CD14-positive monocyte (primary cell): ENCODE measurements around the gene PLCB2. TPM values are rescaled to one million over a fixed set of nuclear protein-coding genes. Genes with fewer than 3 reads are reported as not detected.

ENCODE experiments used
- DNase-seq, 3 donors: peaks; one replicate each; pipeline ENCODE4 v3.0.0-alpha.2; 2011 to 2022
- H2AFZ ChIP-seq: 2 replicates; pipeline ENCODE4 v1.6.0; 2012; ENCODE audit warnings: mild to moderate bottlenecking, low read depth, low read length, inconsistent platforms; ENCODE audit not compliant: insufficient read depth, poor library complexity, severe bottlenecking
- H3K27ac ChIP-seq, 2 donors: 1 replicate in 1 of 2; 2 replicates in 1 of 2; pipeline ENCODE4 v1.5.1; 2012 to 2013; ENCODE audit warnings: low read length in 2 of 2, control low read depth in 1 of 2, inconsistent platforms in 1 of 2, low read depth in 1 of 2, mild to moderate bottlenecking in 1 of 2
- H3K27me3 ChIP-seq, 2 donors: one replicate each; pipeline versions ENCODE4 v1.6.0 to v1.6.1; 2011 to 2013; ENCODE audit warnings: low read length in 2 of 2; ENCODE audit not compliant: control insufficient read depth in 2 of 2, insufficient read depth in 2 of 2
- H3K36me3 ChIP-seq, 2 donors: replicated peaks in 1 of 2; 1 replicate in 1 of 2; 2 replicates in 1 of 2; pipeline versions ENCODE4 v1.5.1 to v1.6.1; 2012 to 2013; ENCODE audit warnings: low read length in 2 of 2, control low read depth in 1 of 2, inconsistent platforms in 1 of 2, mild to moderate bottlenecking in 1 of 2; ENCODE audit not compliant: insufficient read depth in 2 of 2, control insufficient read depth in 1 of 2
- H3K4me1 ChIP-seq, 2 donors: 1 replicate in 1 of 2; 2 replicates in 1 of 2; pipeline versions ENCODE4 v1.5.1 to v1.6.1; 2012 to 2013; ENCODE audit warnings: low read length in 2 of 2, control low read depth in 1 of 2, inconsistent platforms in 1 of 2, mild to moderate bottlenecking in 1 of 2, moderate library complexity in 1 of 2; ENCODE audit not compliant: insufficient read depth in 2 of 2, control insufficient read depth in 1 of 2
- H3K4me2 ChIP-seq: replicated peaks from 2 replicates; pipeline ENCODE3; 2012; ENCODE audit warnings: low read length, moderate library complexity, mild to moderate bottlenecking; ENCODE audit not compliant: poor library complexity, severe bottlenecking; ENCODE audit errors: extremely low read depth
- H3K4me3 ChIP-seq, 3 experiments: fragments of 200-600 bp in 1 of 3; sonication (generic) in 1 of 3; replicated peaks in 1 of 3; 1 replicate in 2 of 3; 2 replicates in 1 of 3; pipeline ENCODE4 v1.5.1; 2011 to 2013; ENCODE audit warnings: low read length in 3 of 3, mild to moderate bottlenecking in 3 of 3, control low read depth in 2 of 3, low read depth in 2 of 3, inconsistent platforms in 1 of 3, moderate library complexity in 1 of 3
- H3K79me2 ChIP-seq: 2 replicates; pipeline ENCODE4 v1.6.0; 2012; ENCODE audit warnings: mild to moderate bottlenecking, control low read depth, inconsistent platforms, low read length, moderate library complexity; ENCODE audit not compliant: insufficient read depth
- H3K9ac ChIP-seq: 2 replicates; pipeline ENCODE4 v1.6.0; 2017; ENCODE audit warnings: low read length, mild to moderate bottlenecking; ENCODE audit not compliant: insufficient read depth, poor library complexity, severe bottlenecking
- H3K9me3 ChIP-seq, 2 donors: replicated peaks in 1 of 2; 1 replicate in 1 of 2; 2 replicates in 1 of 2; pipeline versions ENCODE4 v1.5.1 to v1.6.1; 2012 to 2013; ENCODE audit warnings: low read length in 2 of 2, control low read depth in 1 of 2; ENCODE audit not compliant: control insufficient read depth in 1 of 2, insufficient read depth in 1 of 2
- H4K20me1 ChIP-seq: 2 replicates; pipeline ENCODE4 v1.6.0; 2012; ENCODE audit warnings: mild to moderate bottlenecking, low read length, control low read depth, moderate library complexity; ENCODE audit not compliant: insufficient read depth
- H3K27ac Mint-ChIP-seq, 7 donors: one replicate each; pipeline ENCODE4 v1.8.0; 2020; ENCODE audit warnings: mild to moderate bottlenecking in 7 of 7, mixed read lengths in 7 of 7, moderate library complexity in 6 of 7, inconsistent platforms in 2 of 7
- H3K27me3 Mint-ChIP-seq, 3 donors: one replicate each; pipeline ENCODE4 v1.8.0; 2021 to 2022; ENCODE audit warnings: low read depth in 3 of 3, mild to moderate bottlenecking in 3 of 3, mixed read lengths in 3 of 3, moderate library complexity in 3 of 3, inconsistent platforms in 1 of 3
- H3K36me3 Mint-ChIP-seq, 2 donors: one replicate each; pipeline ENCODE4 v1.8.0; 2020; ENCODE audit warnings: mixed read lengths in 2 of 2, inconsistent platforms in 1 of 2, mild to moderate bottlenecking in 1 of 2
- H3K4me1 Mint-ChIP-seq: one replicate; pipeline ENCODE4 v1.8.0; 2020; ENCODE audit warnings: mild to moderate bottlenecking, mixed read lengths
- H3K4me3 Mint-ChIP-seq, 2 donors: one replicate each; pipeline ENCODE4 v1.8.0; 2020; ENCODE audit warnings: mild to moderate bottlenecking in 2 of 2, mixed read lengths in 2 of 2, moderate library complexity in 1 of 2
- H3K9me3 Mint-ChIP-seq, 7 donors: one replicate each; pipeline ENCODE4 v1.8.0; 2020 to 2022; ENCODE audit warnings: mixed read lengths in 7 of 7, mild to moderate bottlenecking in 6 of 7, moderate library complexity in 6 of 7, inconsistent platforms in 2 of 7
- CTCF ChIP-seq: fragments of 200-600 bp; IDR thresholded peaks from one replicate; pipeline ENCODE4 v1.8.0; 2022; ENCODE audit warnings: antibody characterized with exemption, mild to moderate bottlenecking
- WGBS: methylation state at CpG from one replicate; pipeline ENCODE4 v1.1.5; 2013; ENCODE audit warnings: missing lambda C conversion rate; ENCODE audit not compliant: insufficient coverage; 5-methylcytosine and 5-hydroxymethylcytosine counted together
- intact Hi-C, 2 donors: fragments of 100-400 bp; cut with micrococcal nuclease; formaldehyde crosslinking; loops; one replicate each; pipeline versions ENCODE4 v1.15.0 to v1.15.1; 2023
- polyA plus RNA-seq, 3 donors: library from polyadenylated mRNA; depleted of rRNA in 1 of 3; unstranded in 2 of 3; stranded (reverse) in 1 of 3; fragments of 300-500 nt in 2 of 3; fragments of >200 nt in 1 of 3; fragmentation: Illumina TruSeq in 2 of 3; gene quantifications; 1 replicate in 2 of 3; 2 replicates in 1 of 3; pipeline ENCODE4 v1.2.3, GENCODE V29; 2012 to 2021

The PLCB2 gene
- polyA plus RNA-seq, 3 donors = 56.5 to 1,191 (median 74.5) TPM

- peak overlapping the region in 1 of 2 donors; percentile 76 for H3K4me3 Mint-ChIP-seq
- peaks cover 0 to 2% (median 0%) of the 10 kb centered on the region in 7 donors for H3K9me3 Mint-ChIP-seq
- peak; percentile 95 for TF ChIP-seq CTCF
- intact Hi-C loops = loop anchor here (2.0 to 5.0 kb wide), 3 partner anchors 13 to 61 kb away; partner anchors contain the start of gene ANKRD63 (in 1 of the 2)
- Histone ChIP-seq H2AFZ (no peak overlapping the region), H3K4me2 (peak overlapping the region; percentile 51), H3K27ac (no peak overlapping the region), H3K9me3 (no peaks in the 10 kb centered on the region), H3K4me3 (peak overlapping the region in 1 of 3 experiments; percentile 32), H3K36me3 (no peaks in the 10 kb centered on the region), H3K4me1 (peaks cover 81 to 89% of the 10 kb centered on the region in 2 donors), H3K9ac (no peak overlapping the region), H3K27me3 (no peaks in the 10 kb centered on the region), H3K79me2 (no peaks in the 10 kb centered on the region), H4K20me1 (no peaks in the 10 kb centered on the region)
- peak overlapping the region in 2 of 7 donors; percentile 25 to 71 for H3K27ac Mint-ChIP-seq
- DNase-seq = peak; percentile 78 to 81 (median 80)
- no CpG with 5 or more reads among the region's 11 CpGs for WGBS
- peaks cover 72% of the 10 kb centered on the region for H3K4me1 Mint-ChIP-seq
- no peaks in the 10 kb centered on the region for H3K36me3 Mint-ChIP-seq
- H3K27me3 Mint-ChIP-seq = peaks cover 0 to 5% (median 2%) of the 10 kb centered on the region in 3 donors
Measured at GRCh38 chr15:40338041-40338657, 30.4 kb upstream of the PLCB2 start.

GRCh38 chr15:40337597-40337996, 29.9 kb upstream of the PLCB2 start:
- Mint-ChIP-seq H3K27me3 (peaks cover 0 to 2% (median 2%) of the 10 kb centered on the region in 3 donors), H3K4me1 (peaks cover 76% of the 10 kb centered on the region), H3K4me3 (peak overlapping the region in 1 of 2 donors; percentile 76), H3K27ac (no peak overlapping the region), H3K36me3 (peaks cover 0 to 2% of the 10 kb centered on the region in 2 donors), H3K9me3 (peaks cover 0 to 2% (median 0%) of the 10 kb centered on the region in 7 donors)
- no peak for TF ChIP-seq CTCF
- Histone ChIP-seq H3K79me2 (no peaks in the 10 kb centered on the region), H3K4me2 (peak overlapping the region; percentile 51), H3K4me3 (peak overlapping the region in 1 of 3 experiments; percentile 32), H2AFZ (no peak overlapping the region), H3K27ac (no peak overlapping the region), H3K9ac (no peak overlapping the region), H3K9me3 (no peaks in the 10 kb centered on the region), H3K4me1 (peaks cover 84 to 91% of the 10 kb centered on the region in 2 donors), H3K27me3 (no peaks in the 10 kb centered on the region), H4K20me1 (no peaks in the 10 kb centered on the region), H3K36me3 (no peaks in the 10 kb centered on the region)
- 85% methylated on average over 5 of the region's 19 CpGs for WGBS
- no peak for DNase-seq
- intact Hi-C loops = loop anchor here (5.0 kb wide), 2 partner anchors 55 to 60 kb away; partner anchors contain the start of gene ANKRD63 (in 1 of the 2)
